ENCODE results near the gene SETDB1.

The SETDB1 gene

DNA sequence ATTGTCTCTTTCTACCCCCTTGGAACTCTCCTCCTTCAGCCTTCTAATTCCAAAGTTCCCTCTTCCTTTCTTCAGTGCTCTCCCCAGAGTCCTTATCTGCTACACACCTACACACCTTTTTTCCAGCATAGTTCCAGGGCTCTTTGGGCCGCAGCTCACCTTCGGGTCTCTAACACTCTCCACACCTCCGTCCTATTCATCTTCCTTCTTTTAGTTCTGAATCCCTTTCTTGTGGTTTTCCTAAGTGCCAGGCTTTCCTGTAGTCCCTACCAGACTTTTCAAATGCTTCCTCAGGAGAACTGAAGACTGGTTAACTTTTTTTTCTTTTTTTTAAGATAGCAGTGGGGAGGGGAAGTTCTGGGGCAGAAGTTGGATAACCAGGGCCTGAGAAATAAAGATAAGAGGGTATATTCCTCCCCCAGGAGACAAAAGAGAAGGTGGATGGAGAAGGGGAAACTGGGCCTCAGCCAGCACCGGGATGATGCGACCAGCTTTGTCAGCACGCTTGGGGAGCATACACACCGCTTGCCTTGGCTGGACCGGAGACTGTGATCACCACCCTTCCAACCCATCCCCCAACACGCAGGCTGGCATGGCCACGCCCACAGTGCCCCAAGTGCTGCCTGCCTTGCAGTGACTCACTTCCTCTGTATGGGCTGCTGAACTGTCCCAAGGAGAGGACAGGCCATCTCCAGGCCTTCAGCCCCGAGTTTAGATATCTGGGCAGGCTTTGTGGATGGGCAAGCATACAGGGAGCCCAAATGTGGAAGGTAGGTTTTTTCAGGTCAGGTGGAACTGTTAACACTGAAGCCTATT lies 50.9 kb downstream of the SETDB1 start:
- DNase-seq = no peak

DNA sequence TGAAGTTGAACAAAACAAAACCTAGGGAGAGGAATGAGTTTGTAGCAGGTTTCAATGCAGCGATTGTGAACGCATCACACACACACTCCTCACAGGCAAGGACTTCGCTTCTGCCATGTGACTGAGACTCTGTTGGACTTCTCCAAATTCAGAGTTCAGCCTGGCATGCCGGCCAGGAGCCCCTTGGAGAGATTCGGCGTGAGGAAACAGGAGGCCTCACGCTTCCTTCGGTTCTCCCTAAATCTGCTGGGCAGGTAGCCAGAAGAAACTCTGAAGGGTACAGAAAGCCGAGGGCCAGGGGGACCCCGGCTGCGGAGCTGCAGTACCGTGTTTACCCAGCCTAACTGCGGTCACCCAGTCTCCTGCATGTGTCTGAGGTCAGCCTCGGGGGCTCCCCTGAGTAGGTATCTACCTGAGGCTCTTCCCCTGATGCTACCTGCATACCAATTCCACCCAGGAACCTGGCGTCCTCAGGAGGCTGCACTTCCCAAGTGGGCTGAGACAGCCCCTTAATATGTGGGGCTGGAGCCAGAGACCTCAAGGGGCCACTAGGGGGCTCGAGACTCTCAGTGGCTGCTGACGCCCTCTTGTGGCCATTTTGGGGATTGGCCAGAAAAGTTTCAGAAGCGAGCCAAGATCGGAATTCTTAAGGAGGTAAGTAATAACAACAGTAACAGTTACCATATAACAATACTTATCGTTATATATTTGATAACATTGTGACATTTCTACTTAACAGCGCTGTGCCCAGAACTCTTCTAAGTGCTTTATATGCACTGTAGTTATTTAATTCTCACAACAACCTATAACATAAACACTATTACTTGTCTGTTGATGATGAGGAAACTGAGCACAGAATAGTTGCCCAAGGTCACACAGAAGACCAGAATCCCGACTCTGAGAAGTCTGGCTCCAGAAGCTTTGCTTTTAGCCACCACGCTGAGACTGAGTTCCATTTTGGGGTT lies 53.2 kb downstream of the SETDB1 start:
- DNase-seq = no peak

DNA sequence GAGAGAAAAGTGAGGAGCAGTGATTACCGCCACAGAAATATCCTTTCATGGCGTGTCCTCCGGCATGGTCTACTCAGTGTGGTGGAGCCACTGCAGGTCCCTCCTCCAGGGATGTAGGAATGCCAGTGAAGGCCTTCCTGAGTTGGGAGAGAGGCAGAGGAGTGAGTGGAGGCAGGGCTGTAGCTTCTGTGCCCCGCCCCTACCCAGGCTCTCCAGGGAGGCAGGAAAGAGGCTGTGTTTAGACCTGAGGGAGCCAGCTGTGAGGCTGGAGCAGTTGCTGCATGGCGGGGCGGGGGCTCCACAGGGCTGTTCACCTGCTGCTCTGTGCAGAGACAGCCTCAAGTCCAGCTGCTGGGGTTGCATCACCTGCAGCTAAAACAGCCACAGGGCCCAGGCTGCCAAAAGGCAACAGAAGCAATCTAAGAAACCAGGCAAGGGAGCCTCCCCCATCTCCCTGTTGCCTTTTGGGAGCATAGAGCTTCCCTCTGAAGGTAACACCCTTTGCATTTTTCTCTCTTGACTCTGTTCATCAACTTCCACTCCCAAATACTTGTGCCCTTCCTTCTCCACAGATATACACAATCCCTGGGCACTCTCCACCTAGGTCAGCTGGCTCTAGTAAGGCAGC lies 55.1 kb downstream of the SETDB1 start:
- DNase-seq = no peak

DNA sequence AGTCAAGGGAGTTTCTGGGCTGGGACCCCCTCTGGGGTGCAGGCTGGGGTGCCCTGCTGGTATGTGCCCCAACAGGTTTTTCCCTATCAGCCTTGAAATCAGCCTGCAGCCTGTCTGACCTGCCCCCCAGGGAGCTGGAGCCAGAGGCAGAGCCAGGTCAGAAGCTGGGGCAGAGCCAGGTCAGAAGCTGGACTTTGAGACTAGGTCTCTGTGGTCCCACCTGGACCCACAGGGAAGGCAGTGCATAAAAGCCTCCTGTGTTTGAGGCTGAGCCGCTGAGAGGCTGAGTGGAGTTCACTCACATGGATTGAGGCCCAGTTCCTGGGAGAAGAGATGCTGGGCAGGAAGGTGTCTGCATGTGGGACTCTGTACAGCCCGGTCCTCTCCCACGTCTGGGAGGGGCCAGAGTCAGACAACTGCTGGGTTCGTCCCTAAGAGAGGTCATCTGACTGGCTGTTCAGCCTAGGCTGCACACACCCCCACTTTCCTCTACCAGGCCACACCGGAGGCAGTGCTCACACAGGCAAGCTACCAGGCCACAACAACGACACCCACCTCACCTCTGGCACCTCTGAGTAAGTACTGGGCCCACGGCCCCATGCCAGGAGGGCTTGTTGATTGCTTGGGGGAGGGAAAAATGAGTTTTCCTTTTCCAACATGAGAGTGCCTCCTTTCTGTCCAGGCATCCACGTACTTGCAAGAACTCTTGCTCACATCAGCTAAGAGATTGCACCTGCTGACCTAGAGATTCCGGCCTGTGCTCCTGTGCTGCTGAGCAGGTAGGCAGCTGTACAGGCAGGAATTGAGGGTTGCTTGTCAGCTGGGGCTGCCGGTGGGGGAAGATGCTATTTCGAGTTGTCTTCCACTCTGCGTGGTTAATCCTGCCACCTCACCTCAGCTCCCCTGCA lies 55.9 kb downstream of the SETDB1 start, which contains the start of gene ANXA9:
TSS of gene ANXA9 (plus strand) at position 488 of the 908 bp plus-strand sequence. CDS start 814 bp downstream, outside the sequence.
- no peak for DNase-seq

DNA sequence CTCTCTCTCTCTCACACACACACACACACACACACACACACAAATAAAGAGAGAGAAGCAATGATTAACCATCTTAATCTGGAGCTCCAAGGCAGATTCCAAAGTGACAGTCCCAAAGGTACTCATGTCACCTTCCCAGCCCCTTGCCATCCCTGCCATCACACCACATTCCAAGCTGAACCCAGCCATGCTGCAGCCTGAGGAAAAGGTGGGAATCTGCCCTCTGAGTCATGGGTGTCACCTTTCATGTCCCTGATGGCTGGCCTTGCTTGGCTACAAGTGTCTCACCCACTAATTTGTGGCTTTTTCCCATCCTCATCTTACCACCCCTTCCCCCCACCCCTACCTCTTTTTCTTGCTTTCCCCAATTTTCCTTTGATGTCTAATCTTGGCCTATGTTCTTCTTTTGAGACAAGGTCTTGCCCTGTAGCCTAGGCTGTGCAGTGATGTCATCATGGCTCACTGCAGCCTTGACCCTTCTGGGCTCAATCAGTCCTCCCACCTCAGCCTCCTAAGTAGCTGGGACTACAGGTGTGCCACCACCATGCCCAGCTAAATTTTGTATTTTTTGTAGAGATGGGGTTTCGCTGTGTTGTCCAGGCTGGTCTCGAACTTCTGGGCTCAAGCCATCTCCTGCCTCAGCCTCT lies 59.1 kb downstream of the SETDB1 start:
- no peak for DNase-seq

DNA sequence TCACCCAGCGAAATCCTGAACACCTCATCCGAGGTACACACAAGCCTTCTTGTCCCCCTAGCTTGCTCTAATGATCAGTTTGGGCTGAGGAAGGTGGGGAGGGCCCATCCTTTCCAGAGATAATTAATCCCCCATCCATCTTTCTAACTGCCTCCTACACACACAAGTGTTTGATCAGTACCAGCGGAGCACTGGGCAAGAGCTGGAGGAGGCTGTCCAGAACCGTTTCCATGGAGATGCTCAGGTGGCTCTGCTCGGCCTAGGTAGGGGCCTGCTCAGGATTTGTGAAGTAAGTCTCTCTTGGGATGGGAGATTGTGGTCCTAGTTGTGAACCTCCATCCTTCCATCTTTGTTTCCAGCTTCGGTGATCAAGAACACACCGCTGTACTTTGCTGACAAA lies 61.8 kb downstream of the SETDB1 start:
- DNase-seq = no peak

DNA sequence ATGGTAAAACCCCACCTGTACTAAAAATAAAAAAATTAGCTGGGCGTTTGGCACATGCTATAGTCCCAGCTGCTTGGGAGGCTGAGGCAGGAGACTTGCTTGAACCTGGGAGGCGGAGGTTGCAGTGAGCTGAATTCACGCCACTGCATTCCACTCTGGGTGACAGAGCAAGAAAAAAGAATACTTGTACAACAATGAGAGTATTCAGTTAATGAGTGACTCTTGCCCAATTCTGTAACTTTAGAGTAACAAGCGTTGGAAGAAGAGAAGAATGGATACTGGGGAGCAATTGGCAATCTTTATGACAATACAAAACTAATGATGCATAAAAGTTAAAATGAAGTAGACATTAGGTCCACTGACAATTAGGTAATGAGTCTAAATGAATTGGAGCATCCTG lies 66.5 kb downstream of the SETDB1 start:
- DNase-seq = no peak

DNA sequence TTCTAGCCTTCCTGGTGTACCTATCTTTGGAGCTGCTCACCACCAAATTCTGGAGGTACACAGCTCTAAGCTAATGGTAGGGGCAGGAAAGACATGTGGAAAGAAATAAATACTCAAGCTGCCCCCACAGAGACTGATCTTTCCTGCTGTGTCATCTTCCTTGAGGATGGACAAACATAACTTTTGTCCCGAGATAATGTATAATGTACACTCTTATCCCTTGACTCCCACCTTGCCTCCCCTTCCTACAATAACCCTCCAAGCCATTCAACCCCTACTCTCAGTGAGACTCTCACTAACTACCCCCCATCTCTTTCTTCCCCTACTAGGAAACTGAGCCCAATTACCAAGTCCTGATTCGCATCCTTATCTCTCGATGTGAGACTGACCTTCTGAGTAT lies 68.1 kb downstream of the SETDB1 start:
- DNase-seq = no peak

DNA sequence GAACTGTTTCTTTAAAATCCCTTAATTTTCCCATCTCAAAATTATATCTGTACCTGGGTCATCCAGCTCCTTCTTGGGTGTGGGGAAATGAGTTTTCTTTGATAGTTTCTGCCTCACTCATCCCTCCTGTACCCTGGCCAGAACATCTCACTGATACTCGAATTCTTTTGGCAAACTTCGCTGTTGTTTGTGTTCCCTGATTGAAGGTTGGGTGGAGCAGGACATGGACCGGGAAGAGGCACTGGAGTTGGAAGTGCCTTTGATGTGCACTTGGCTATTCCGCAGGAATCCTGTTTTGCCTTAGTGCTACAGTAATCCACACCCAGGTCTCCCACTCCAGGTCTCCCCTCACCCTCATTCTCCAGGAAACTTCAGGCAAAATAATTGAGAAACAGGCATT lies 69.3 kb downstream of the SETDB1 start:
- no peak for DNase-seq

DNA sequence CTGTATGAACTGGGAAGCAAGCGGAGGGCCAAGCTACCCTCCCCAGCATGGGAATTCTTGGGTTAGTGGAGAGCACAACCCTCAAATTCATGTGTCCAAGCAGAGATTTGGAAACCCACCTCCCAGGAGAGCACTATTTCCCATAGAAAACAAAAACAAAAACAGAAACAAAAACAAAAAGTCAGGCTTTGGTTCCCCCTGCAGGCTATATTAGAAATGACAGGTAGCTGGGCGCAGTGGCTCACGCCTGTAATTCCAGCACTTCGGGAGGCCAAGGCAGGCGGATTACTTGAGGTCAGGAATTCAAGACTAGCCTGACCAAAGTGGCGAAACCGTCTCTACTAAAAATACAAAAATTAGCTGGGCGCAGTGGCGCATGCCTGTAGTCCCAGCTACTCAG lies 69.7 kb downstream of the SETDB1 start:
- DNase-seq = no peak

DNA sequence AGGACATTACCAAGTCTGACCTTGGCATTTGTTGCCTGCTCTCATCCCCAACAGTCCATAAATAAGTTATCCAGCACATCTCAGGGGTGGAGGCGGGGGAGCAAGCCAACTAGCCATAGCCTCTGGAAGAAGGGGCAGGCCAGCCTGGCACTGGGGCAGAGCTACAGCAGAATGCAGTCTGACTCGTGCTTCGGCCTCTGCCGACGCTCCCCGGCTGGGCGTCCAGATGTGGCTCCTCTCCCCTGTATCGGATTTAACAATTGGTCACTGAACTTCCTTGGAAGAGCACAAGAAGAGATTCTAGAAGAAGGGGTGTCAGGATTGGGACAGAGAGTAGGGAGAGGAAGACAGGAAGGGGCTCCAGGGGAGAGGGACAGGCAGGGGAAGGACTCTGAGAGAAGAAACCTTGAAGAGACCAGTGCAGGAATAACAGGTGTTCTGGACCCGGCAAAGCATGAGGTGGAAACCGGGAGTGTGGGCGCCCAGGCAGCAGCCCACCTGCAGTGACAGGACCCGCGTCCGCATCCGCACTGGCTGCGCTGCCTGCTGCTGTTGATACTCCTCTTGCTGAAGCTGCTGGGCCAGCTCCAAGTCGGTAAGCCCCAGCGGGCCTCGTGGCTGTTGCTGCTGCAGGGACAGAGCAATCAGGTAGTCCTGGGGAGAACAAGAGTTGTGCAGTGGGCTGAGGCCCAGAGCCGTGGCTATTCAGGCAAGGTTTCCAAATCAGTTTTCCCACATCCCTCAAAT lies 71.1 kb downstream of the SETDB1 start:
- DNase-seq = no peak

DNA sequence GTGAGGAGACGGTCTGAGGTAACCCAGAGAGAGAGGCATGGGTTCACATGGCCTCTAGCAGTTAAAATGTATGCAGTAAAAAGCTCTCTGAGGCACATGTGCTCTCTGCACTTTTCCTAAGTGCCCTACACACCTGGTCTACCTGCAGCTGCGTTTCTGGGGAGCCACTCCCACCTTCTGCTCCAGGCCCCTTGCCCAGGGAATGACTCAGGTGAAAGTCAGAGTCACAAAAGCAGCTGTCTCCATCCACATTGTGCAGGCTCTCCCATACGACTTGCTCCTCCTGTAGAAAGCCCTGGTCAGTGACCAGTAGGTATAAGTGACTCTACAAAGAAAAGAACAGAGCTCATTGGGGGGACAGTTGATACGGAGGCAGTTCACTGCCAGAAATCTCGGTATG lies 71.8 kb downstream of the SETDB1 start:
- DNase-seq = no peak

DNA sequence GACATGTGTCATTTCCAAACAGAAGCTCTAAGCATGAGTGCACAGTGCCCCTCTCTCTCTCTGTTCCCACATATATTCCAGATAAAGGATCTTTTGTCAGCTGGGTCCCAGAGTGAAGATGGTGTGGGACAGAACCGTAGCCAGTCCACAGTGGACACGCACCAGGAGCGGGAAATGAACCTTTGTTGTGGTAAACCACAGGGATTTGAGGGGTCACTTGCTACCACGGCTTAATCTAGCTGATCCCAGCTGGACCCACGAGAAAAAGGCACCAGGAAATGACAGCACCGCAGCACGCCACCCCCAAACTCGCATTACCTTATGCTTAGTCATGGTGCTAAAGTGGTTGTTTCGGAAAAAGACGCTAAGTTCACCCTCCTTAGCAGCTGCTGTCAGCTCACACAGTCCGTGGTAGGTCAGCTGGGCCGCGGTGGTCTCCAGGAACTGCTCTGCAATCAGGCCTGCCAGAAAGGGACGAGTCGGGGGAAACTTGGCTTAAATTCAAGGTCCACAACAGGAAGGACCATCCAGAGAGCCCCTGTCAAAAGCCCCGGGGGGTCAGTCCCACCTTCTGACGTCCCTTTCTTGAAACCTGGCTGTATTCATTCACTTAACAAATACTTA lies 73.0 kb downstream of the SETDB1 start:
- no peak for DNase-seq

DNA sequence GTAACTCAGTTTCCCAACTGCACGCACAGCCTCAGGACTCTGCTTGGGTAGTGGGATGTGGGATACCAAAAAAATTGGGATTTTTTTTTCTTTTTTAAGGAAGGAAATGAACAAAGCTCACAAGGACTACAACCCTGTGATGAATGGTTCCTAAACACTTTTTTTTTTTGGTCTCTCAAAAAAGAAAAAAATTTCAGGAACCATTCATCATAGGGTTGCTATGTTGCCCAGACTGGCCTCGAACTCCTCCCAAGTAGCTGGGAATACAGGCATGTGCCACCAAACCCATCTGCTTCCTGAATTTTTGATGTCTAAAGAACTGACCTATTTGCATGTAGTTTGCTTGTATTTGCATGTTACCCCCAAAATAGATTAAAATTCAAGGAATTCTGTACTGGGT lies 73.8 kb downstream of the SETDB1 start:
- DNase-seq = no peak

DNA sequence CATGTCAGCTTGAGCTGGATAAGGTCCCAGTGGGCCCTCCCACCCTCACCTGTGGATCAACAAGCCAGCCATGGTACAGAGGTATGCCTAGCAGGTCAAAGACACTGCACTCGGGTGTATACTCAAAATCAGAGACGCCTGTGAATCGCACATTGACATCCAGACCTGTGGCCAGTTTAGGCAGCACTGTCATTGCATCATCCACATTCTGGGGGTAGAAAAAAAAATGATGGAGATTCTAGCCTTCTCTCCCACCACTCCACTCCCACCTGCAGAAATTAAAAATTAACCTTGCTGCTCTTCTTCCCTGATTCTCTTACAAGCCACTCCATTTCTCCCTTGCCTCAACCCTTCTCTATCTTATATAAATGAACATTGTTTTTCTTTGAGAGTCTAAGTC lies 74.2 kb downstream of the SETDB1 start:
- no peak for DNase-seq

DNA sequence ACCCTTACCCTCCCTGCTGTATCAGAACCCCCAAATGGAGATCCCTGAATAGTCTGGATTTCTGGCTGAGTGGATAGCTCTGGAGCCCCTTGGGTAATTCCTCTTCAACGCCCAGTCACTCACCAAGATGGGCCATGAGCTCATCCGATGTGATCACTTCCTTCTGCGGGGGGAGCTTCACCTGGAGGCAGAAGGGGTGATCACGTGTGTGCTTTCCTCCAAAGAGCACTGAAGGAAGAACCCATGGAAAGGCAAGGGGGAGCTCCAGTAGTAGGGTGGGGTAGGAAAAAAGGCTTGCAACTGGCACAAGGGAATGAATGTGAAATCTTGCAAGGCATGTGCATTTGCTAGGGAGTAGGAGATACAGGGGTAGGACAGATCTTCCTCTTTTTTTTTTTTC lies 75.4 kb downstream of the SETDB1 start:
- no peak for DNase-seq

DNA sequence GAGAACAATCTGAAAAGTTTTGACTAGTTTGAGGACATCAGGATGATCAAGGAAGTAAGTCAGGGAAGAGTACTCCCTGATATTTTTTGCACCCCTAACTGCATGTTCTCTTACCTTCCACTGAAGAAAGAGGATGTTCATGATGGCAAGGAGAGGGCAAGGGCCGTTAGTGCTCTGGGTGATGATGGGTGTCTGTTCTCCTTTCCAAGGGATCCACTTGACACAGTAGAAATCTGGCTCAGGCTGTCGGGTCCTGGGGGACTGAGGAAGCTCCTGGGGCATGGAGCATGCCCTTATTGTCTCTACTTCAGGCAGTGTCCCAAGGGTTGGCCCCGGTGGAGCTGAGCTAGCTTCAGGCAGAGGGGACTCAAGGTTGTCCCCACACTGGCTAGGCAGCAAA lies 75.9 kb downstream of the SETDB1 start:
- DNase-seq = no peak

DNA sequence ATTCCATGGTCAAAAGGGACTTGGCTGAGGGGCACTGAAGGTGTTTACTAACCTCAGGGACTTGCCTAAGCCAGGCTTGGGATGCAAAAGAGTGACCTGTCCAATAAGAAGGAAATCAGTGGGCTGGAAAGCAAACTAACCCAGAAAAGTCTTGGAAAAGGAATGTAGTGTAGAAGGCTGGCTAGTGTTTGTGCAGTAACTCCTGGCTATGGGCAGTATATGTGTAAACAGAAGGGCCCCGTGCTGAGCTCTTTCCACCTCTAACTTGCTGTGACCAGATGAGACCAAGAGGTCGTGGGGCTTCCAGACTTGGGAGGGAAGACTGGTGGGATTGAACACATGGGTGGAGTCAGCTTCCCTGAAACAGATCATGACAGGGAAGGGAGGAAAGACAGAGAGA lies 76.4 kb downstream of the SETDB1 start:
- DNase-seq = no peak

DNA sequence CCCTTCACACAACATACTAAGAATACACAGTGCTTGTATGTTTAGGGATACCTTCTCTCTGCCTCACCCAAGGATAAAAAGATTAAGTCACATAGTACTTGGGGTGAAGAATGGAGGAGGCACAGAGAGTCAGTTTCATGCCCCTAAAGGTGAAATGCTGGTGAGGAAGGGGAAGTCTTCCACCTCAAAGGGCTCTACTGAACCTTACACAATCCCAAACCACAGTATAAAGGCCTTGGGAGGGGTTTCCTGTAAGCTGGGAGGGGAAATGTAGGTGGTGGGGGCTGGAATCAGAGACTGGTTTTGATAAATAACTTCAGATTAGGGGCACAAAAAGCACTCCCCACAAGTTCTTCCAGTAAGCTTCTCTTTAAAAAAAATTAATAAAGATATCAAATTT lies 77.0 kb downstream of the SETDB1 start:
- no peak for DNase-seq

DNA sequence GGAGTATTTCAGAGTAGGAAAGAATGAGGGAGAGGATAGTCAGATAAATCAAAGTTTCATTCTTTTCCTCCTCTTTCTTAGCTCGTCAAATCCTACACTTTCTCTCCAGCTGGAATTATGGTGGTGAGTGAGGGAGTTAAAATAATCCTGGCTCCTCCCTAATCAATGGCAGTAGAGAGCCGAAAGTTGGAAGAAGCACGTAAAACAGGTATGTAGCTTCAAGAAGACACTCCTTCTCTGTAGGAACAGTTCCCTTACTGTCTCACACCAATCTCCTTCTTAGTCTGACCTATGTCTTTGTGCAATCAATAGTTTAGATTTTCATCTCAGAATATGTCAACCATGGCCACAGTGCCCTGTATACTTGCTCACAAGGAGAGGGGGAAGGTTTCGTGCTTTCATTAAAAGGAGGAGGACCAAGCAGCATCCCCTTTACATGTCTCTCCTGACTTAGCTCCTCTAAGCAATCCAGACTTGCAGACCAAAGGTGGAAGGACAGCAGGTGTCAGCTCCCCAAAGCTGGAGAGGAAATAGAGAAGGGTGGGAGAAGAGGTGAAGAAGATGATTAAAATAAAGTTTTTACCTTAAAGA lies 79.7 kb downstream of the SETDB1 start:
- no peak for DNase-seq
